Breast epithelium (tissue), 4 donors: ENCODE results near the gene JPH3. TPM values are rescaled to one million over a fixed set of nuclear protein-coding genes. Genes with fewer than 3 reads are reported as not detected.

Experiments used
- DNase-seq, 2 donors: peaks; one replicate each; pipeline ENCODE4 v3.0.0-alpha.2; 2019; ENCODE audit warnings: low spot score in 2 of 2
- H3K27ac ChIP-seq, 2 donors: fragments of 200-600 bp; sonication (generic) in 1 of 2; one replicate each; pipeline ENCODE4 v1.5.1; 2016 to 2019; ENCODE audit warnings: mild to moderate bottlenecking in 1 of 2
- H3K27me3 ChIP-seq, 2 donors: fragments of 200-600 bp; sonication (generic) in 1 of 2; one replicate each; pipeline versions ENCODE4 v1.5.1 to v1.6.0; 2017 to 2019; ENCODE audit warnings: control low read depth in 1 of 2, mild to moderate bottlenecking in 1 of 2
- H3K36me3 ChIP-seq: fragments of 200-600 bp; one replicate; pipeline ENCODE4 v1.5.1; 2019
- H3K4me1 ChIP-seq, 2 donors: fragments of 200-600 bp; sonication (generic); one replicate each; pipeline ENCODE4 v1.5.1; 2016 to 2019; ENCODE audit warnings: control low read depth in 1 of 2
- H3K4me3 ChIP-seq, 3 donors: fragments of 200-600 bp; sonication (generic); 1 replicate in 2 of 3; 2 replicates in 1 of 3; pipeline ENCODE4 v1.5.1; 2016 to 2019; ENCODE audit warnings: mild to moderate bottlenecking in 3 of 3, moderate library complexity in 2 of 3
- H3K9me3 ChIP-seq, 2 donors: fragments of 200-600 bp; sonication (generic) in 1 of 2; one replicate each; pipeline ENCODE4 v1.5.1; 2016 to 2019; ENCODE audit warnings: control low read depth in 1 of 2
- CTCF ChIP-seq, 3 donors: fragments of 450-650 bp; IDR thresholded peaks; one replicate each; pipeline ENCODE4 v1.5.1; 2016 to 2017; ENCODE audit warnings: antibody characterized with exemption in 3 of 3, mild to moderate bottlenecking in 3 of 3, moderate library complexity in 3 of 3
- POLR2A ChIP-seq: fragments of 450-650 bp; IDR thresholded peaks from one replicate; pipeline ENCODE4 v1.6.1; 2016; ENCODE audit warnings: antibody characterized with exemption, mild to moderate bottlenecking, moderate library complexity
- POLR2AphosphoS5 ChIP-seq, 3 donors: sonication (generic); formaldehyde crosslinking; IDR thresholded peaks; one replicate each; pipeline ENCODE4 v1.6.1; 2017; ENCODE audit warnings: antibody characterized with exemption in 3 of 3
- intact Hi-C: fragments of 100-400 bp; cut with DNase I; formaldehyde crosslinking; loops from one replicate; pipeline ENCODE4 v1.15.1; 2023; ENCODE audit warnings: low total_unique reads
- total RNA-seq, 3 donors: library from RNA; depleted of rRNA; stranded (reverse); fragments of >200 nt; gene quantifications; one replicate each; pipeline ENCODE4 v1.1.0, GENCODE V29; 2016

The JPH3 gene
- total RNA-seq, 3 donors from 2014 or later: 0.33 TPM; not detected in 2

- Histone ChIP-seq H3K9me3 (no peaks in the 10 kb centered on the region), H3K36me3 (no peaks in the 10 kb centered on the region), H3K27ac (no peak overlapping the region), H3K4me3 (no peak overlapping the region), H3K4me1 (no peaks in the 10 kb centered on the region), H3K27me3 (no peaks in the 10 kb centered on the region)
- intact Hi-C loops: no loop called here
- TF ChIP-seq POLR2A (no peak), CTCF (IDR thresholded peaks at IDR 0.05) (no peak), POLR2AphosphoS5 (IDR thresholded peaks at IDR 0.05) (no peak)
- DNase-seq: no peak
Measured at GRCh38 chr16:87744750-87745514, 142.6 kb downstream of the JPH3 start.

GRCh38 chr16:87746178-87746577 lies 143.9 kb downstream of the JPH3 start:
- TF ChIP-seq CTCF (IDR thresholded peaks at IDR 0.05): no peak
- no peak for DNase-seq
- H3K4me1 ChIP-seq: no peaks in the 10 kb centered on the region
- intact Hi-C loops: no loop called here
- H3K9me3 ChIP-seq: no peaks in the 10 kb centered on the region
- no peak overlapping the region for H3K4me3 ChIP-seq
- no peaks in the 10 kb centered on the region for H3K36me3 ChIP-seq
- H3K27ac ChIP-seq: no peak overlapping the region
- H3K27me3 ChIP-seq: no peaks in the 10 kb centered on the region

Other genes with a start within 250 kb of the JPH3 start
- 10 to 100 TPM; 43.0 to 74.7 (median 67.4) TPM for gene FBXO31, start 218.7 kb upstream of the JPH3 start, total RNA-seq
- 10 to 100 TPM; 58.0 to 72.3 (median 69.1) TPM for gene MAP1LC3B, start 210.2 kb upstream of the JPH3 start, total RNA-seq
- 10 to 100 TPM; 15.2 to 21.0 (median 18.7) TPM for gene ZCCHC14, start 109.5 kb upstream of the JPH3 start, total RNA-seq
- 10 to 100 TPM; 25.9 to 35.6 (median 32.4) TPM for gene KLHDC4, start 163.5 kb downstream of the JPH3 start, total RNA-seq